GM18499 (cell line): Measurements from ENCODE around the gene KANK4.
A peak's percentile ranks its signal among the peaks of the same experiment; 100 is the strongest.
"Not testable (repeated sequence)": the region's sequence is repeated elsewhere in the genome, so short reads cannot be mapped to it uniquely, and the experiment has no call there.

Source experiments
- ATAC-seq: cut with Tn5 transposase; IDR thresholded peaks from one replicate; pipeline ENCODE4 v1.9.1; 2021; ENCODE audit warnings: moderate number of reproducible peaks; ENCODE audit not compliant: insufficient read depth, unreplicated experiment

Gene KANK4

GRCh38 chr1:62276791-62277190 is 42.4 kb downstream of the KANK4 start:
- no peak for ATAC-seq

GRCh38 chr1:62274496-62275485 is 44.4 kb downstream of the KANK4 start:
- no peak for ATAC-seq

- ATAC-seq, result no peak
Observed at GRCh38 chr1:62273953-62274352, 45.3 kb downstream of the KANK4 start.

- ATAC-seq, result peak; percentile 72
Observed at GRCh38 chr1:62271948-62272728, 47.1 kb downstream of the KANK4 start.

GRCh38 chr1:62271134-62271533 is 48.1 kb downstream of the KANK4 start:
- no peak for ATAC-seq

- no peak for ATAC-seq
Observed at GRCh38 chr1:62269851-62270495, 49.3 kb downstream of the KANK4 start.

GRCh38 chr1:62269439-62269838 is 49.8 kb downstream of the KANK4 start:
- ATAC-seq, result no peak

- no peak for ATAC-seq
Observed at GRCh38 chr1:62268315-62268714, 50.9 kb downstream of the KANK4 start.

- ATAC-seq, result no peak
Observed at GRCh38 chr1:62265956-62266935, 53.0 kb downstream of the KANK4 start.

GRCh38 chr1:62263814-62264353 is 55.4 kb downstream of the KANK4 start:
- ATAC-seq, result no peak

- no peak for ATAC-seq
Observed at GRCh38 chr1:62263006-62263813, 56.0 kb downstream of the KANK4 start.

GRCh38 chr1:62260688-62261087 is 58.5 kb downstream of the KANK4 start:
- no peak for ATAC-seq

GRCh38 chr1:62259551-62259950 is 59.7 kb downstream of the KANK4 start:
- ATAC-seq, result no peak

- no peak for ATAC-seq
Observed at GRCh38 chr1:62250126-62250726, 69.0 kb downstream of the KANK4 start.

- ATAC-seq, result no peak
Observed at GRCh38 chr1:62247391-62248168, 71.7 kb downstream of the KANK4 start.

GRCh38 chr1:62245201-62245600 is 74.0 kb downstream of the KANK4 start:
- ATAC-seq, result no peak

- not testable (repeated sequence) for ATAC-seq
Observed at GRCh38 chr1:62244380-62244779, 74.9 kb downstream of the KANK4 start.
